OCI-M1 (cell line): ENCODE data around the gene STAM2.
"Not testable (repeated sequence)": the region's sequence is repeated elsewhere in the genome, so short reads cannot be mapped to it uniquely, and the experiment has no call there.

Experiments
- DNase-seq: peaks from one replicate; lab custom pipeline; 2025; lab: John Stamatoyannopoulos, UW

Gene STAM2

DNA sequence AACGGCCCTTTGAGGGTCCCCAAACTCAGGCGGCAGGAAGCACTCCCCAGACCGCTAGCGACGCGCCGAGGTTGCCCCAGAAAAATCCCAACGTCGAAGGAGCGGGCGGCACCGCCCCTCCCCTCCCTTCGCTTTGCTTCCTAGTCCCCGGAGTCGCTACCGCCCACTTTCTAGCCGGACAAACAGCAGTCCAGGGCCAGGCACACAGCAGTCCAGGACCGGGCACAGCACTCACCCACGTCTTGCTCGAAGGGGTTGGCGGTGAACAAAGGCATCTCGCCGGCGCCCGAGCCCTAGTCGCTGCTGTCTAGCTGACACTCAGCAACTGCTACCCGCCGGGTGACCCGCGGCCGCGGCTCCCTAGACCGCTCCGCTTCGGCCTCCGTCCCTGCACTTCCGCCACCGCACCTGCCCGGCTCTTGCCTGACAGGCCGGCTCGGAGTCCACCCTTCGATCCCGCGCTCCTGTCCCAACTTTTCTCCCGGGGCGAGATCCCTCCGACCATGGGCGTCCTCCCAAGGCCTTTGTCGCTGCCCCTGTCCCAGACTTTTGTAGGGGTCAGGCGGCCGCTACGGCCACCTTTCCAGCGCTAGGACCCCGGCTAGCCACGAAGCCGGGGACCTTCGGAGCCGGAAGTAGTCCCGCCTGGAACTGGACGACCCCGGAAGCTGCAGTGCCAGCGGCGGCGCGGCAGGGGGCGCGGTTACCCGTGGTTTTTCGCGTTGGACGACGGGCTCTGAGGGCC, at the start of gene STAM2:
Gene STAM2 (minus strand): TSS at position 396 of the 745 bp plus-strand sequence. CDS start 121 bp downstream, at position 275.
- peak; percentile 95 for DNase-seq

DNA sequence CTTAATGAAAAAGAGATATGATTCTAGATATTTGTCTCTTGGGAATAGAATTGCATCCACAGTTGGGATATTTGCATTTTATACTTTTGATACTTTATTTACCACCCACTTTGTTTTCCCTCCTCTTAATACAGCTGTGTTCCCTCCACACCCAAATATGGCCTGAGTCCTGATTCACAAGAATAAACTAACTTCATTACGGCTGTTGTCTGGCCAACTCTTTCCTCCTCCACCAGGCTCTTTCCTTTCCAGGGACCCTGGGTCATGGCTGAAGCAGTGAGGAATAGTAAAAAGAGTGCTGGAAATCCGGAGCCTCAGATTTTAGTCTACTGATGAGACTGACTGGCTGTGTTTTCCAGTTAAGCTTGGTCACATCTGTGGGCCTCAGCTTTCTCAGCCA, 48.4 kb upstream of the STAM2 start:
- DNase-seq: no peak

- peak; percentile 64 for DNase-seq
Observed at GRCh38 chr2:152222975-152223637, 47.5 kb upstream of the STAM2 start.

DNA sequence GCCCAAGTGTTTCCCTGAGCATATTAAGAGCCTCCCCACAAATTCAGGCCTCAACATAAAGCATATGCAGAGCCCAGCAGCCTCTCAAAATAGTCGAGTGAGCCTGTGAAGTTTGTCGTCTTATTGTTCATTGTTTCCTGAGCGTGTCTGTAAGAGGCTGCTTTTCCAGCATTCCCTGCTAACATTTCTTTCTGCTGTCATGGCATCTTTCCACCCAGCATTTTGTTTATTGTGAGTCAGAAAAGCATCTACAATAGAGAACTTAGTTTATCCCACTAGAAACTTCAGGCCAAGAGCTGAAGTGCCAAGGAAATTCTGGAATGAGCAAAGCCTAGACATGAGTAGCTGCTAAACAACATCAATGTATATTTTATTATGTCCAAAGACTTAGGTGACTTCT, 46.3 kb upstream of the STAM2 start:
- no peak for DNase-seq

- no peak for DNase-seq
Observed at GRCh38 chr2:152219077-152219828, 43.7 kb upstream of the STAM2 start.

- no peak for DNase-seq
Observed at GRCh38 chr2:152201466-152201830, 25.9 kb upstream of the STAM2 start.

DNA sequence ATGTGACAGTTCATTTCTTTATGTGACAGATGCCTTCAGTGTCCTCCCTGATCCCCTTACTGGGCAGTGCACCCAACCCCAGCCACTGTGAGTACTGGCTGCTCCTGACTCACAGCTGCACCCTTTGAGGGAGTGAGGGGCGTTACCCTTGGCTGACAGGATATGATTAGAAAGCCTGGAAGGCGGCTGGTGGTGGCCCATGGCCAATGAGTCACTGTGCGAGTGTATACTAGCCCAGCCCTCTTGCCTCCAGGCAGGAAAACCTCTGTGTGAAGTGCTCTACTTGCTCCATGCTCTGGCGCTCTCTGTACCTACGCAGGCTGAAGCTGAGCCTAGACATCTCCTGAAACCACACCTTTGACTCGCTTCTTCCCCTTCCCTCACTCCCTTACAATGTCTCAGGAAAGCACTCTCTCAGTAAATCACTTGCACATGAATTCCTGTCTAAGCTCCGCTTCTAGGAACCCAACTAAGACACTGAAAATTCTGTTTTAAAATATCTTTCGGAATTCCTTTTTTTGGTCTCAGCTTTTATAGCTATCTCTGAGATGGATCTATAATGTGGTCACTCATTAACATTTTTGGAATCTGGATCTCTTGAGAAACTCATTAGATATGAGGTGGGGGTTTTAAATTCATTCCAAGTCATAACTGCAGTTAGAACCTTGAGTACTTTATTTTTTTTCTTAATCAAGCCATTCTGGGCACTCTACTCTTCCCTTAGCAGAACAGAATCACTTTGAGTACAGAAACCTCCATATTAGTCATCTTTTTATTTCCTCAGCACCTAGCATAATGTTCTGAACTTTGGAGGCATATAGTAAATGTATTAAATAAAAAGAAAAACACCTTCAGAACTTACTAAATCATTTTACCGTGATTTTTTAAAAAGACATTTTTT, 25.3 kb upstream of the STAM2 start:
- peak; percentile 84 for DNase-seq

DNA sequence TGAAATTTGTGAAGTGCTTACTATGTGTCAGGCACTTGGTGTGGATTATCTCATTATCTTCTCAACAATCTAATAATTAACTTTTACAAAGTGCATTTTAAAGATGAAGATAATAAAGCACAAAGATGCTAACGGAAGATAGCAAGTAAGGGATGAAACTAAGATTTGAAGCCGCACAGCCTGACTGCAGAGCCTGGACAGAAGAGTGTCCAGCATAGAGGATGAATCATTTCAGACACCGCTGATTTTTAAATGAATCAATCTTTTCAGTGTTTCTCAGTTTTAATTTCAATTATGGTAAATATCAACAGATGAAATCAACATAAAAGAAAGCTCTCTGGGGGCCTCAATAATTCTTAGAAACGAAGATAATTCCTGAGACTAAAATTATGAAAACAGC, 24.5 kb upstream of the STAM2 start:
- no peak for DNase-seq

DNA sequence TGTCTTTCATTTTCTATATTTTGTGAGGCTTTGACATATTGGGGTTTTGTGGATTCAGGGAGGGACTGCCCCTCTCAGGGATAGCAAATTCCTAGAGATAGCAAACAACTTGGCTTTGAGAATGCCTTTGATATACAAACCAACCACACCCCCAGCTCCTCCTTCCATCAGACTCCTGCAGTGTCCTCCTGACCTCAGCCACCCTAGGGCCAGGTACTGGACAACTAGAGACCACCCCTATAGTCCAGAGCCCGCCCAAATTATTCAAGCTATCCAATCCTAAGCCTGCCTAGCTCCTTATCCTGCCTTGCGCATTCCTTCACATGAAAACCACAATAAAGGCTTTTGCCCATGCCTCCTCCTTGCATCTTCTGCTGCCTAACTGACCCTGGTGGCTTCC, 22.9 kb upstream of the STAM2 start:
- DNase-seq: no peak

DNA sequence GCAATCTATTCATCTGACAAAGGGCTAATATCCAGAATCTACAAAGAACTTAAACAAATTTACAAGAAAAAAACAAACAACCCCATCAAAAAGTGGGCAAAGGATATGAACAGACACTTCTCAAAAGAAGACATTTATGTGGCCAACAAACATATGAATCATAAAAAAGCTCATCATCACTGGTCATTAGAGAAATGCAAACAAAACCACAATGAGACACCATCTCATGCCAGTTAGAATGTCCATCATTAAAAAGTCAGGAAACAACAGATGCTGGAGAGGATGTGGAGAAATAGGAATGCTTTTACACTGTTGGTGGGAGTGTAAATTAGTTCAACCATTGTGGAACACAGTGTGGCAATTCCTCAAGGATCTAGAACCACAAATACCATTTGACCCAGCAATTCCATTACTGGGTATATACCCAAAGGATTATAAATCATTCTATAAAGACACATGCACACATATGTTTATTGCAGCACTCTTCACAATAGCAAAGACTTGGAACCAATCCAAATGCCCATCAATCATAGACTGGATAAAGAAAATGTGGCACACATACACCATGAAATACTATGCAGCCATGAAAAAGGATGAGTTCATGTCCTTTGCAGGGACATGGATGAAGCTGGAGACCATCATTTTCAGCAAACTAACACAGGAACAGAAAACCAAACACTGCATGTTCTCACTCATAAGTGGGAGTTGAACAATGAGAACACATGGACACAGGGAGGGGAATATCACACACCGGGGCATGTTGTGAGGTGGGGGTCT, 22.1 kb upstream of the STAM2 start:
- DNase-seq: not testable (repeated sequence)

- DNase-seq: peak; percentile 75
Observed at GRCh38 chr2:152189622-152190495, 14.3 kb upstream of the STAM2 start.

DNA sequence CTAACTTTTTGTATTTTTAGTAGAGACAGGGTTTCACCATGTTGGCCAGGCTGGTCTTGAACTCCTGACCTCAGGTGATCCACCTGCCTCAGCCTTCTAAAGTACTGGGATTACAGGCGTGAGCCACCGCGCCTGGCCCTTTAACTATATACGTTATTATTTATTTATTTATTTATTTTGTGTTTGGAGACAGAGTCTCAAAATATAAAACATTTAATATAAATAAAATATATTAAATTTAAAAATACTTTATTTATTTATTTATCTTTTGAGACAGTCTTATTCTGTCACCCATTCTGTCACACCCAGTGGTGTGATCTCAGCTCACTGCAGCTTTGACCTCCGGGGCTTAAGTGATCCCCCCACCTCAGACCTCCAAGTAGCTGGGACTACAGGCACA, 11.2 kb upstream of the STAM2 start:
- not testable (repeated sequence) for DNase-seq

GRCh38 chr2:152186262-152186661, 10.7 kb upstream of the STAM2 start:
- no peak for DNase-seq

- no peak for DNase-seq
Observed at GRCh38 chr2:152183401-152184073, 8.0 kb upstream of the STAM2 start.

DNA sequence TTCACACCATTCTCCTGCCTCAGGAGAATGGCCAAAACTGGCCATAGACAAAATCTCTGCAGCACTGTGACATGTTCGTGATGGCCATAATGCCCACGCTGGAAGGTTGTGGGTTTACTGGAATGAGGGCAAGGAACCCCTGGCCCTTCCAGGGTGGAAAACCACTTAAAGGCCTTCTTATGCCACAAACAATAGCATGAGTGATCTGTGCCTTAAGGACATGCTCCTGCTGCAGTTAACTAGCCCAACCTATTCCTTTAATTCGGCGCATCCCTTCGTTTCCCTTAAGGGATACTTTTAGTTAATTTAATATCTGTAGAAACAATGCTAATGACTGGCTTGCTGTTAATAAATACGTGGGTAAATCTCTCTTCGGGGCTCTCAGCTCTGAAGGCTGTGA, 2.1 kb upstream of the STAM2 start:
- not testable (repeated sequence) for DNase-seq

DNA sequence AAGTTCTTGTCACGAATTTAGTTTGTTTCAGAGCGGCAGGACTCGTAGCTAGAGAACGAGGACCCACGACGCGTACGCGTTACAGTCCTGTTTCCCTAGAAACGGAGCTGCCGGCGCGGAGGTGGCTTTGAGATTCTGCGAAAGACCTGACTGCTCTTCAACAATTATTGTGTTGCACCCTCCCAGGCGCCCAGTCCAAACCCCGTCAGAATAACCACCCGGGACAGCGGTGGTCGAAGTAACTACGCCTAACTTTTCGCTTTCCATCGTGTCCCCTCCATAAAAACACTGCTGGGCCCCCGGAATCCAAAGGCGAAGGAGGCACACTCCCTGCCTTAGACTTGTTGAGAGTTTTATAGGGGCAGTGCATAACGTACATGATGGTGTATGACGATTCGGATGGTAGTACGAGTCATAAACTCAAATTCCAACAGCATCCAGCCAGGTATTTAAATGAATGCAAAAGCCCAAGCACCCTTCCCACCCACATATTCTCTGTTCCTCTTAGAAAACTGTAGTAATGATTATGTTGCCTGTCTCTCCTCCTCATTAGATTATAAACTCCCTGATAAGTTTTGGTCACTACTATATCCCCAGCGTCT, 651 bp upstream of the STAM2 start:
- DNase-seq: peak; percentile 49

- DNase-seq: no peak
Observed at GRCh38 chr2:152175012-152175367, 573 bp downstream of the STAM2 start.

DNA sequence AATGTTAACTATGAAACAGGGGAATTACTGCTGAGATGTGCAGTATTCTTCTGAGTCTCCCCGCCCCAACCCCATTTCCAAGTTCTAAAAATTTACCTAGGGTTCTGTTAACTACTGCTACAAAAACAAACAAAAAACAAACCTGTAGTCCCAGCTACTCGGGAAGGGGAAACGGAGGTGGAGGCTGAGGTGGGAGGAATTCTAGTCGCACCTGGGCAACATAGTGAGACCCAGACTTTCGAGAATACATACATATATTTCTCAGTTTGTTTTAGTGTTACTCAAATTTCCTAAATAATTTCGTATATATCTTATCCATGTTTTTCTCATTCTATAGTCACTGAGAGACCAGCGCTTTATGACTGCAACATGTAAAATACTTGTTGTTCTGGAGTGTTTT, 989 bp downstream of the STAM2 start:
- no peak for DNase-seq

GRCh38 chr2:152173831-152174230, 1.7 kb downstream of the STAM2 start:
- no peak for DNase-seq
